ENCODE measurements around the gene SMOC2.

The SMOC2 gene

DNA sequence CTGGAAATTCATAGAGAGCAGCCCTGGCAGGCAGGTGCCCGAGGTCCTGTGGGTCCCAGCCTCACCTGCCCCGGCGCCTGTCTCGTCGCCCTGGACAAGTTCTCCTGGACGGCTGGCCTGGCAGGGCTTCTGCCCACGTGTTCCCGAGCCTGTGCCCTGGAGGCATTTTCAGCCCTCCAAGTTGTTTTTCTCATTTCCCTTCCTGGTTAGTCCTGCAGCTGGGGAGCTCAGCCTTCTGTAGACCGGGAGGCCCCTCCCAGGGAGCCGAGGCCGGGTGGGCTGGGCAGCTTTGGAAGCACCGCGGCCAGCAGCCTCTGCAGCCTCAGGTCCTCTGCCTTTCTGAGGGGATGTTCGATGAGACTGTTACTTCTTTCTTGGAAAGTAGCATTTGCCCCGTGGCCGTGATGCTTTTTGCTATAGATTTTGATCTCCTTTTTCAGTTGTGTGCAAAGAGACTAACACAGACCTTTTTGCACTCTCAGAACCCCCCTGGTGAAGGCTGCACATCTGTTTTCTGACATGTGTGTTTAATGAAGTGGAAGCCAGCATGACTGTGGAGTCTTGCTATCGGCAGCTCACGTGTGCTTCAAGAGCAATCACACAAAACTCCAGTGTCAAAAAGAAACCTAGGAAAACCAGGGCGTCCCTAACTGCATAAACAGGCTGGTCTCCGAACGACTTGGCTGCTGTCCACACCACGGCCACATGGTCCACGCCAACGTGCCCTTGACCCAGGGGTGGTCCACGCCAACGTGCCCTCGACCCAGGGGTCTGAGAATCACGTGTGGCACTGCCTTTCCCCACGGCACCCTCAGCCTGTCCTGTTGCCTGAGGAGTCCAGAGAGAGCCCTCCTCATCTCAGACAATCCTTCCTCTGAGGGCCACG, 207.5 kb downstream of the SMOC2 start:
- no peak overlapping the region for H3K4me3 ChIP-seq (replicated peaks; ENCODE audit: low read depth, low read length)
- DNase-seq (ENCODE audit: low read depth): no peak
- TF ChIP-seq, protein P1, sequence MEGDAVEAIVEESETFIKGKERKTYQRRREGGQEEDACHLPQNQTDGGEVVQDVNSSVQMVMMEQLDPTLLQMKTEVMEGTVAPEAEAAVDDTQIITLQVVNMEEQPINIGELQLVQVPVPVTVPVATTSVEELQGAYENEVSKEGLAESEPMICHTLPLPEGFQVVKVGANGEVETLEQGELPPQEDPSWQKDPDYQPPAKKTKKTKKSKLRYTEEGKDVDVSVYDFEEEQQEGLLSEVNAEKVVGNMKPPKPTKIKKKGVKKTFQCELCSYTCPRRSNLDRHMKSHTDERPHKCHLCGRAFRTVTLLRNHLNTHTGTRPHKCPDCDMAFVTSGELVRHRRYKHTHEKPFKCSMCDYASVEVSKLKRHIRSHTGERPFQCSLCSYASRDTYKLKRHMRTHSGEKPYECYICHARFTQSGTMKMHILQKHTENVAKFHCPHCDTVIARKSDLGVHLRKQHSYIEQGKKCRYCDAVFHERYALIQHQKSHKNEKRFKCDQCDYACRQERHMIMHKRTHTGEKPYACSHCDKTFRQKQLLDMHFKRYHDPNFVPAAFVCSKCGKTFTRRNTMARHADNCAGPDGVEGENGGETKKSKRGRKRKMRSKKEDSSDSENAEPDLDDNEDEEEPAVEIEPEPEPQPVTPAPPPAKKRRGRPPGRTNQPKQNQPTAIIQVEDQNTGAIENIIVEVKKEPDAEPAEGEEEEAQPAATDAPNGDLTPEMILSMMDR (IDR thresholded peaks at IDR 0.05; ENCODE audit: low read length, missing control alignments): no peak

DNA sequence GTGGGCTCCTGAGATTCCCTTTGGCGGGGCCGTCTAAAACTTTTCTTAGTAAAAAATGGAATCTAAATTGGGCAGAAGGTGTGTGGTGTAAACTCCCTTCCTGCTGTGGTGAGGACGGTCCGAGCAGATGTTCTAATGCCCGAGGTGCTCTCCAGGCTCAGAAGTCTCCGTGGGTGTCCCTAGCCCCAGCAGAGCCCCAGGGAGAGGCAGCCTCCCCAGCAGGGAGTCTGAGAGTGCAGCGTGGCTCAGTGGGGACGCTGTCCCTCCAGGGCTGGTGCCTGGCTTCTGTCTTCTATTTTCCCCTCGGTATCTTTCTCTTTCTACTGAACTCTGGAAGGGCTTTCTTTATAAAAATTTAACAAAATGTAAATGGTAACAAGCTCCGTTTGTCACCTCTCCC, 208.2 kb downstream of the SMOC2 start:
- TF ChIP-seq, protein P1 (IDR thresholded peaks at IDR 0.05; ENCODE audit: low read length, missing control alignments): no peak
- no peak for DNase-seq (ENCODE audit: low read depth)
- H3K4me3 ChIP-seq (replicated peaks; ENCODE audit: low read depth, low read length): no peak overlapping the region

DNA sequence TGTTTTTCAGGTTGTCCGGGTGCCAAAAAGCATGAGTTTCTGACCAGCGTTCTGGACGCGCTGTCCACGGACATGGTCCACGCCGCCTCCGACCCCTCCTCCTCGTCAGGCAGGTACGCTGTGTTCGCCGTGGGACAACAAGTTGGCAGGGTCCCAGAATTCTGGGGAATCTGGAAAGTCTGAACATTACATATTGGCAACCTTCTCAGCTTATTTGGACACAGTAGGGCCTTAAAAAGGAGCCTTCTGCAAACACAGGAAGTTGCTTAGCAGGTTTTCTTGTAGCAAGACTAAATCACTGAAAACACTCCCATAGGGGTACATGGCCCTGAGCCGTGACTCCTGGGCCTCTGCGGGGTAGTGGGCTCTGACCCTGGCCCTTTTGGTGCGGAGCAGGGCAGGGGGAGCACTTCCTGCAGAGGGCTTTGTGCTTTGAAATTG, 209.7 kb downstream of the SMOC2 start:
- TF ChIP-seq, protein P1 (IDR thresholded peaks at IDR 0.05; ENCODE audit: low read length, missing control alignments): no peak
- no peak overlapping the region for H3K4me3 ChIP-seq (replicated peaks; ENCODE audit: low read depth, low read length)
- DNase-seq (ENCODE audit: low read depth): no peak

DNA sequence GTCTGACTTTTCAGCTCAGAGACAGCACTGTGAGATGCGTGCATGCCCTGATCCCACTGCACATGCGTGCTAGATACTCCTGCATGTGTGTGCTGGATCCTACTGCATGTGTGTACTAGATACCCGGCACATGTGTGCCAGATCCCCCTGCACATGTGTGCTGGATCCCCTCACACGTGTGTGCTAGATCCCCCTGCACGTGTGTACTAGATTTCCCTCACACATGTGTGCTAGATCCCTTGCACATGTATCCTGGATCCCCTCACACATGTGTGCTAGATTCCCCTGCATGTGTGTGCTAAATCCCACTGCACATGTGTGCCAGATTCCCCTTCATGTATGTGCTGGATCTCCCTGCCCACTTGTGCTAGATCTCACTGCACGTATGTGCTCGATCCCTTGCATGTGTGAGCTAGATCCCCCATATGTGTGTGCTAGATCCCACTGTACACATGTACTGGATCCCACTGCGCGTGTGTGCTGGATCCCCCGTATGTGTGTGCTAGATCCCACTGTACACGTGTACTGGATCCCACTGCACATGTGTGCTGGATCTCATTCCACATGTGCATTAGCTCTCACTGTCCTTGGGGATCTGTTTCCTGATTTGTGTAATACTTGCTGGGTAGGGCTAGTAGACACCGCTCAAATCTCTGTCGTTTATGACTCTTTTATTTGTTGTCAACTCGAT, 214.6 kb downstream of the SMOC2 start:
- no peak for DNase-seq (ENCODE audit: low read depth)
- TF ChIP-seq, protein P1 (IDR thresholded peaks at IDR 0.05; ENCODE audit: low read length, missing control alignments): no peak

DNA sequence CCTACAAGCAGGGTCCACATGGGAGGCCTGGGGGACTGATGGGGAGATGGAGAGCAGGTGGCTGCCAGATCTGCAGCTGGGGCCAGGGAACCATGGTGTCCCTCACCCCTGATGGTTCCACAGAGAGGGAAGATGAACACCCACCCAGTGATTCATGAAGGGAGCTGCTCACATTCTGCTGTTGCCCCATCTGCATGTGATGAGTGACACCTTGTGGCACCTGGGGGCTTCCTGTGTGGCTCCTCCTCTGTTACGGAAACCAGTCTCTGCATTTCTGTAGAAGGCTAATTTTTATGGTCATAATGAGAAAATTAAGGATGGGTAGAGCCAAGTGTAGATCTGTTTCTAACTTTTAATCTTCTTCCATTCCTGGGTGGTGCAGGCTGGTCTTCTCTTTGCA, 217.1 kb downstream of the SMOC2 start:
- DNase-seq (ENCODE audit: low read depth): no peak
- no peak overlapping the region for H3K4me3 ChIP-seq (replicated peaks; ENCODE audit: low read depth, low read length)
- TF ChIP-seq, protein P1 (IDR thresholded peaks at IDR 0.05; ENCODE audit: low read length, missing control alignments): no peak

More for the DNA sequence above, 214.6 kb downstream of the SMOC2 start:
- H3K4me3 ChIP-seq (replicated peaks; ENCODE audit: low read depth, low read length): no peak overlapping the region

DNA sequence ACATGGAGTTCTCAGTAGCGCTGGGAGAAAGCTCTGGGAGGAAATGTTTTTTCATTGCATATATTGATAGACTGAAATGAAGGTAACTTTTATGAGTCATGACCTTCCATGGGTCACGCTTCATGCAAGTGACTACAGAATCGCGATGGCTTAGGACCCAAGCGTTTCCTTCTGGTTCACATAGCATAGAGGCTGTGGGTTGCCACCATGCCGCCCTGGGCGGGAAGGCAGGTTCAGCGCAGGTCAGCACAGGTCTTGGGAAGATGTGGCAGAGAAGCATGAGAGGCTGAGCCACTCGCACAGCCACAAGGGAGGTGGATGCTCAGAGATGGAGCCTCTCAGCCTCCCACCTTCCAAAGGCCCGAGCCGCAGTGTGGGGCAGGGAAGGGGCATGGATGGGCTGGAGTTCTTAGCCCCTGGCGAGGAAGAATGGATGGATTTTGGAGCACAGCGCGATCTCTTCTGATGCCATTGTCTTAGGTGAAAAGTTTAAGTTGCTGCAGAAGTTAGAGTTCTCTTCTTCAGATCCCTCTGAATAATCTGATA, 219.5 kb downstream of the SMOC2 start:
- TF ChIP-seq, protein P1 (IDR thresholded peaks at IDR 0.05; ENCODE audit: low read length, missing control alignments): no peak
- no peak for DNase-seq (ENCODE audit: low read depth)
- H3K4me3 ChIP-seq (replicated peaks; ENCODE audit: low read depth, low read length): no peak overlapping the region

All from fibroblast of pulmonary artery (primary cell).